Duodenal mucosa (tissue), 2 donors: Measurements from ENCODE around the gene AP2B1.

Experiments used
- H3K27ac ChIP-seq: one replicate; pipeline ENCODE4 v1.7.0; 2013; ENCODE audit warnings: low read depth, low read length
- H3K27me3 ChIP-seq, 2 donors: one replicate each; pipeline ENCODE4 v1.7.0; 2013; ENCODE audit warnings: low read length in 2 of 2, control low read depth in 1 of 2; ENCODE audit not compliant: insufficient read depth in 2 of 2, control insufficient read depth in 1 of 2
- H3K36me3 ChIP-seq, 2 donors: one replicate each; pipeline ENCODE4 v1.7.0; 2013; ENCODE audit warnings: low read length in 2 of 2, control low read depth in 1 of 2; ENCODE audit not compliant: insufficient read depth in 2 of 2, control insufficient read depth in 1 of 2
- H3K4me1 ChIP-seq, 2 donors: one replicate each; pipeline ENCODE4 v1.7.0; 2013; ENCODE audit warnings: low read length in 2 of 2, control low read depth in 1 of 2; ENCODE audit not compliant: insufficient read depth in 2 of 2, control insufficient read depth in 1 of 2
- H3K4me3 ChIP-seq, 2 donors: one replicate each; pipeline ENCODE4 v1.7.0; 2013; ENCODE audit warnings: low read length in 2 of 2, low read depth in 1 of 2
- H3K9ac ChIP-seq, 2 donors: one replicate each; pipeline ENCODE4 v1.7.0; 2013; ENCODE audit warnings: low read length in 2 of 2, low read depth in 1 of 2
- H3K9me3 ChIP-seq, 2 donors: one replicate each; pipeline ENCODE4 v1.7.0; 2013; ENCODE audit warnings: low read length in 2 of 2, control low read depth in 1 of 2; ENCODE audit not compliant: control insufficient read depth in 1 of 2

AP2B1 gene

DNA sequence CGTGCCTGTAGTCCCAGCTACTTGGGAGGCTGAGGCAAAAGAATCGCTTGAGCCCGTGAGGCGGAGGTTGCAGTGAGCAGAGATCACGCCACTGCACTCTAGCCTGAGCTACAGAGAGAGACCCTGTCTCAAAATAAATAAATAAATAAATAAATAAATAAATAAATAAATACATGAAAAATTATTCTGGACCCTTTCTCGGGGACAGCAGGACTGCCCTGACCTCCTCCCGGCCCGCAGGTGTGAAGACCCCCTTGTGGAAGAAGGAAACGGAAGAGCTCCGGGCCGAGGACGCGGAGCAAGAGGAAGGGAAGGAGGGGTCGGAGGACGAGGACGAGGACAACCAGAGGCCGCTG is 176.6 kb downstream of the AP2B1 start:
- peak overlapping the region; percentile 72 for H3K4me3 ChIP-seq
- H3K36me3 ChIP-seq = no peaks in the 10 kb centered on the region
- H3K9me3 ChIP-seq = no peaks in the 10 kb centered on the region
- H3K27ac ChIP-seq = no peak overlapping the region
- H3K27me3 ChIP-seq = no peaks in the 10 kb centered on the region
- peaks cover 15 to 18% of the 10 kb centered on the region in 2 donors for H3K4me1 ChIP-seq
- H3K9ac ChIP-seq = peak overlapping the region in 1 of 2 donors; percentile 51

DNA sequence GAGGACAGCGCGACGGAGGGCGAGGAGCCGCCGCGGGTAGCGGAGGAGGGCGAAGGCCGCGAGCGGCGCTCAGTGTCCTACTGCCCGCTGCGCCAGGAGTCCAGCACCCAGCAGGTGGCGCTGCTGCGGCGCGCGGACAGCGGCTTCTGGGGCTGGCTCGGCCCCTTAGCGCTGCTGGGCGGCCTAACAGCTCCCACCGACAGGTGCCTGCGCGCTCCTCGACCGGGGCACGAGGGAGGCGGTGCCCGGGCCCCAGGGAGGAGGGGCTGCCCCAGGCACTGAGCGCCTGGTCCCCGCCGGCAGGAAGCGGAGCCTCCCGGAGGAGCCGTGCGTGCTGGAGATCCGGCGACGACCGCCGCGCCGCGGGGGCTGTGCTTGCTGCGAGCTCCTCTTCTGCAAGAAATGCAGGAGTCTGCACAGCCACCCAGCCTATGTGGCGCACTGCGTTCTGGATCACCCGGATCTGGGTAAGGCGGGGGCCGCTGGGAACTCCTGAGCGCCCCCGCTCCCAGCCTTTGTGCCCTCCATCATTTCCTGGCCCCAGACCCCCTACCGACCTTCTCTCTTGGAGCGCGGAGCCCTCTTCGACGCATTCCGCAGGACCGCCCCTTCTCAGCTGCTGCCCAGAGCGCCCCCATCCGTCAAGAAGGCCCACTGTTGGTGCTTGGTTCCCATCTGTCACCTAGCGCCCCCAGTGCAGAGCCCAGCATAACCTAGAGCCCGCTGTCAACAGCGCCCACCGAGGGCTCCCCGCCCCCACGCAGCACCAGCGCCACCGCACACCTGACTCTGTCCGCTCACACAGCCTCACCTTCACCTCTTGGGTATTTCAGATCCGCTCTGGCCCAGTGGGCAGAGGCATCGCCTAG is 177.2 kb downstream of the AP2B1 start:
- Histone ChIP-seq H3K4me1 (peaks cover 21 to 24% of the 10 kb centered on the region in 2 donors), H3K27ac (no peak overlapping the region), H3K36me3 (no peaks in the 10 kb centered on the region), H3K9me3 (no peaks in the 10 kb centered on the region), H3K27me3 (no peaks in the 10 kb centered on the region), H3K4me3 (peak overlapping the region; percentile 72), H3K9ac (peak overlapping the region; percentile 42 to 56)

DNA sequence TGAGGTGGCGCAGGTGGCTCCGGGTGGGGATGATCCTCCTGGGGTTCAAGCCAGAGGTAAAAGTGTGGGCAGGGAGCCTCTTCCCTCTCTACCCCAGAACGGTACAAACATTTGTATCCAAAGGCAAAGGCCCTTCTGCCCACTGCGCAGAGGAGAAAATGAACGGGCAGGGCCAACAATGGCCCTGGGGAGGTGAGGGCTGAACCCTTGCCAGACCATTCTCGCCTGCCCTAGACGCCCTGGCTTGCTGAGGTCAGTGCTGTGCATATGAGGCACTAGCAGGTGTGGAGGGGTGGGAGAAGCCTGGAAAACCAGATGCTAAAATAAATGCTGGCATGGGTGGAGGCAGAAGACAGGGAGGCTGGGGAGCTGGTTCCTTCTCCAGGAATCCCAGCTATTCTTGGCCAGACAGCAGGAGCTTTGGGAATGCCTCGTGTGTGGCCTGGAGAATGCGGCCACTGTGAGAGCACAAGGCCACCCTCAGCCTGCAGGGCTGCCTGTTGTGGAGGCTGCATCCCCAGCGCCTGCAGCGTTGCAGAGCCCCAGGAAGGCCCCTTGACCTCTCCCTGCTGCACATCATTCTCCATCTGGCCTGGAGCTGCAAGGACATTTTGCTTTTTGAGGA is 178.1 kb downstream of the AP2B1 start:
- Histone ChIP-seq H3K4me3 (peak overlapping the region in 1 of 2 donors; percentile 72), H3K27ac (no peak overlapping the region), H3K36me3 (no peaks in the 10 kb centered on the region), H3K9ac (no peak overlapping the region), H3K4me1 (peaks cover 23 to 29% of the 10 kb centered on the region in 2 donors), H3K27me3 (no peaks in the 10 kb centered on the region), H3K9me3 (no peaks in the 10 kb centered on the region)

DNA sequence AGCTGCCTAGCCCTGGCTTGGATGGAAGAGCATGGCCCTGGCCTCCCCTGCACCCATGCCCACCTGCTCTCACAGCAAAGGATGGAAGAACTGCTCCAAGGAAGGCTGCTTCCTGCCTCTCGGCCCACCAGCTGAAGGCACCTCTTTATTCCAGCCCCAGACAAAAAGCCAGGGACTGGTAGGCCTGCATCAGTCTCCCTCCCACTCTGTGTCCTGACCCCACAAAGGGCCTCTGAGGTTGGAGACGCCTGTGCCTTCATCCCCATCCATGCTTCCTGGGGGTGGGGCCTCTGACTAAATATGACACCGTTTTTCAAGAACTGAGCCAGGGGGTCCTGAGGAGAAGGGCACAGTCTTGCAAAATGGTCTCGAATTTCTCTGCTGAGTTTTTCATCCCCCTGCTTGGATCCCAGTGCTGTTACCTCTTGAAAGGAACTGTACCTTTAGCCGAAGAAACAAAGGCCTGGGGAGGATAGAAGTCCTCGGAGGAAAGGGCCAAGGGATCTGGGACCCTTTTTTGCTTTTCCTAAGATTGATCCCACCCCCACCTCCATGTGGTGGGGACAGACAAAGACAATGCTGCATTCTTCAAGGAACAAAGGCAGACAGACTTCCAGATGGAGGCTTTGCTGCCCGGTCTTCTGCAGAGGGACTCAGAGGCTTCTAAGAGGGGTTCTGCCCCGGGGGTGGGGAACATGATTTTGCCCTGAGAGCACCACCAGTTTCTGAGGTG is 178.8 kb downstream of the AP2B1 start:
- H3K9ac ChIP-seq = no peak overlapping the region
- H3K4me1 ChIP-seq = peaks cover 23 to 29% of the 10 kb centered on the region in 2 donors
- no peak overlapping the region for H3K4me3 ChIP-seq
- no peaks in the 10 kb centered on the region for H3K9me3 ChIP-seq
- no peak overlapping the region for H3K27ac ChIP-seq
- no peaks in the 10 kb centered on the region for H3K36me3 ChIP-seq
- H3K27me3 ChIP-seq = no peaks in the 10 kb centered on the region

DNA sequence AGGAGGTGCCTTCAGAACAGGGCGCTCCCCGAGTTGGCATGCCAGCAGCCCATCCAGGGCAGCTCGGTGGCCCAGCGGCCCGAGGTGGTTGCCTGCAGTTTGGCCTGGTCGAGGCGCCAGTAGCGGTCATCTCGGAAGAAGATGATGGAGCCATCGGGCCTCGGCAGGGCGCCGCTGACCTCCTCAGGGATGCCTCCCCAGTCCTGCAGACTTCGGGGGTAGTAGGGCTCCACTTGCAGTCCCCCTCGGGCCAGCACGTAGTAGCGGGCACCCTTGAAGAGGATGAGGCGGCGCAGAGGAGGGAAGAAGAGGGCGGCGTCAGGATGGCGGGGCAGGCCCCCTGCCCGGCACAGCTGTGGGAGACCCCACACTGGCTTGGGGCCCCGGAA is 179.4 kb downstream of the AP2B1 start:
- Histone ChIP-seq H3K27ac (no peak overlapping the region), H3K27me3 (no peaks in the 10 kb centered on the region), H3K4me1 (peaks cover 23 to 29% of the 10 kb centered on the region in 2 donors), H3K9me3 (no peaks in the 10 kb centered on the region), H3K4me3 (no peak overlapping the region), H3K9ac (no peak overlapping the region), H3K36me3 (no peaks in the 10 kb centered on the region)

DNA sequence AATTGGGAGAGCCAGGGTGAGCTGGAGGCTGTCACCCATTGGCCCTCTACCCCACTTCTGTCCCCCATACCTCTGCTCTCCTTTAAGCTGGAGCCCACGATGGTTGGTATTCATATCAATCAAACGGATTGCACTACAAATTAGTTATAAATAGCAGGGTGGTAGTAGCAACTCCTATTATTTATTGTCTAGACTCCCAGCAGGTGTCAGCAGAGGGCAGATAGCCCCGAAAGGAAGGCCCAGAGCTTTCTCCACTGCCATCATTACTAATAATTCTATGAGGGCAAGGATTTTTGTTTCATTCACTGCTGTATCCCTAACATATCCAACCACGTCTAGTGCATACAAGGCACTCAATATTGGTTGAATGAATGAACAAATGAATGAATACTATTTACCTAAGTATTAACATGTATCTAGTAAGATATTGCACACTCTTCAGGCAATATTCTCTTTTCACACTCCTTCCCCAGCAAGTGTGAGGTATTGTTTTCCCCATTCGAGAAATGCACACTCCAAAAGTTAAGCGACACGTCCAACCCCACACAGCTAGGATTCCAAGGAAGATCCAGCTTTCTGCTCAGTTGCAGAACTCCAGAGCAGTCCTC is 179.9 kb downstream of the AP2B1 start:
- Histone ChIP-seq H3K27ac (no peak overlapping the region), H3K27me3 (no peaks in the 10 kb centered on the region), H3K9me3 (no peaks in the 10 kb centered on the region), H3K4me3 (no peak overlapping the region), H3K9ac (no peak overlapping the region), H3K36me3 (no peaks in the 10 kb centered on the region), H3K4me1 (peaks cover 23 to 29% of the 10 kb centered on the region in 2 donors)

DNA sequence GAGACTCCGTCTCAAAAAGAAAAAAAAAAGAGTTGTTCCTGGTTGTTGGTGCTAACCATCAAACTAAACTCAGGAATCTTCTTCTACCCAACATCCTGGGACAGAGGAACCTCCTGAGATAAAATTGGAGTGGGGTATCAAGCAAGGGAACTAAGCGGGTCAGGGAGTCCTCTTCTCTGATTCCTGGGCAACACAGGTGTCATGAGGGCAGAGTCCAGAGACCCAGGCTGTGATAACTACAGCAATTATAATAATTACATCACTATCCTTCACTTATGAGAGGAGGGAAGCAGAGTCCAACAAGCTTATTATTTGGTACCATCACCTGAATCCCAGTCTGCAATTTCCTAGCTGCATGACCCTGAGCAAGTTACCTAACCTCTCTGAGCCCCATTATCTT is 181.7 kb downstream of the AP2B1 start:
- Histone ChIP-seq H3K9ac (no peak overlapping the region), H3K4me1 (peaks cover 27 to 29% of the 10 kb centered on the region in 2 donors), H3K27ac (no peak overlapping the region)

DNA sequence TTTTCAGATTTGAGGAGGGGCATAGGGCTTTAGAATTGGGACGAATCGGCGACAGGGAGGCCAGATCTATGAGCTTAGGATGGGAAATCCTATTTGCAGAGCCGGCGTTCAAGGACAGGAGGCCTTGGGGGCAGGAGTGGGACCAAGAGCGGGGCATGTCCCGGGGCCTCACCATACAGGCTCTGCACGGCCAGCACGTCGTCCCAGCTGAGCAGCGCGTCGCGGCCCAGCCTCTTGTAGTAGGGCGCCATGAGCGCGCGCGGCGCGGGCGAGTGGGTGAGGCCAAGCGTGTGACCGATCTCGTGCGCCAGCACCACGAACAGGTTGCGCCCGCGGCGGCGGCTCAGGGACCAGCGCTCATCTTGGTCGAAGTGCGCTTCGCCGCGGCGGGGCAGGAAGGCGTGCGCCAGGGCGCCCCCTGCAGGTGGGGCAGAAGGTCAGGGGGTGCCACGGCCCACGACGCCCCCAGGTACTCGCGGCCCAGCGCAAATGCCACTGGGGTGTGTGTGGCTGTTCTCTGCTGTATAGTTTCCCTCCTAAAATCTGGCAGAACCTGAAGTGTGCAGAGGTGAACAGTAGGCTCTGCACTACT is 182.9 kb downstream of the AP2B1 start:
- Histone ChIP-seq H3K9me3 (no peaks in the 10 kb centered on the region), H3K27me3 (no peaks in the 10 kb centered on the region), H3K4me3 (no peak overlapping the region), H3K27ac (no peak overlapping the region), H3K9ac (no peak overlapping the region), H3K4me1 (peaks cover 31 to 33% of the 10 kb centered on the region in 2 donors), H3K36me3 (no peaks in the 10 kb centered on the region)

More for the DNA sequence above, 181.7 kb downstream of the AP2B1 start:
- Histone ChIP-seq H3K36me3 (no peaks in the 10 kb centered on the region), H3K4me3 (no peak overlapping the region), H3K9me3 (no peaks in the 10 kb centered on the region), H3K27me3 (no peaks in the 10 kb centered on the region)

DNA sequence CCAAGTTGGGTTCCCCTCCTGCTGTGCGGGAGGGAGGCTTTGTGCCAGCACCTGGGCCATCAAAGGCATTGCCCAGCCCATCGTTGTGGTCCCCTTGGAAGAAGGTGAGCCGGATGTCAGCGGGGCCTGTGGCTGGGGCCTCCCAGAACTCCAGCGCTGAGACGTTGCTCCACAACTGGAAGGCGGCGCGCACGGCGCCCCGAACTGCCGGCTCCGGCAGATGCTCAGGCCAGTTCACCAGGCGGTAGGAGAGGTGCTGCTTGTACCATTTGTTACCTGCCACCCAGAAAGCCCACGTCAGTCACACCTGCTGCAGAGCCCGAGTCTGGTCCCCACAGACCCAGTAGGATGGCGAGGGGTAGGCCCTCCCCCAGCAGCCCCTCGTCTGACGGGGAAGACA is 186.0 kb downstream of the AP2B1 start:
- no peaks in the 10 kb centered on the region for H3K36me3 ChIP-seq
- H3K9ac ChIP-seq = no peak overlapping the region
- H3K27me3 ChIP-seq = no peaks in the 10 kb centered on the region
- no peak overlapping the region for H3K27ac ChIP-seq
- H3K4me3 ChIP-seq = no peak overlapping the region
- H3K4me1 ChIP-seq = peaks cover 35 to 37% of the 10 kb centered on the region in 2 donors
- H3K9me3 ChIP-seq = no peaks in the 10 kb centered on the region
